GM06990 (cell line): ENCODE measurements around the gene TMEM178B.

ENCODE experiments used
- DNase-seq: peaks from one replicate; pipeline ENCODE4 v3.0.0-alpha.2; 2011; ENCODE audit not compliant: insufficient read length; ENCODE audit errors: extremely low read depth
- H3K27me3 ChIP-seq: replicated peaks from 2 replicates; pipeline ENCODE4 v1.6.0; 2011; ENCODE audit warnings: low read length; ENCODE audit not compliant: control insufficient read depth, insufficient read depth
- H3K36me3 ChIP-seq: 2 replicates; pipeline ENCODE4 v1.5.1; 2011; ENCODE audit warnings: low read length; ENCODE audit not compliant: control insufficient read depth, insufficient read depth
- H3K4me3 ChIP-seq: replicated peaks from 2 replicates; pipeline ENCODE4 v1.5.1; 2011; ENCODE audit warnings: low read depth, mild to moderate bottlenecking, control low read depth, low read length
- CTCF ChIP-seq: IDR thresholded peaks from 2 replicates; pipeline ENCODE4 v1.5.1; 2011; ENCODE audit warnings: low read length, control low read depth, mild to moderate bottlenecking, inconsistent platforms; ENCODE audit not compliant: insufficient read depth, poor library complexity, severe bottlenecking

Gene TMEM178B

GRCh38 chr7:141351175-141351574 lies 277.3 kb downstream of the TMEM178B start:
- TF ChIP-seq CTCF = no peak
- no peak for DNase-seq
- no peaks in the 10 kb centered on the region for H3K36me3 ChIP-seq

GRCh38 chr7:141352955-141353354 lies 279.1 kb downstream of the TMEM178B start:
- Histone ChIP-seq H3K36me3 (no peaks in the 10 kb centered on the region), H3K27me3 (no peaks in the 10 kb centered on the region), H3K4me3 (no peak overlapping the region)
- no peak for TF ChIP-seq CTCF
- no peak for DNase-seq

More at GRCh38 chr7:141351175-141351574, 277.3 kb downstream of the TMEM178B start:
- no peaks in the 10 kb centered on the region for H3K27me3 ChIP-seq
- H3K4me3 ChIP-seq = no peak overlapping the region

- Histone ChIP-seq H3K4me3 (no peak overlapping the region), H3K36me3 (no peaks in the 10 kb centered on the region), H3K27me3 (no peaks in the 10 kb centered on the region)
- DNase-seq = no peak
- no peak for TF ChIP-seq CTCF
These were observed 280.4 kb downstream of the TMEM178B start for GRCh38 chr7:141354251-141354650.

GRCh38 chr7:141355032-141355431 lies 281.2 kb downstream of the TMEM178B start:
- no peak overlapping the region for H3K4me3 ChIP-seq
- H3K27me3 ChIP-seq = no peaks in the 10 kb centered on the region
- TF ChIP-seq CTCF = no peak
- H3K36me3 ChIP-seq = no peaks in the 10 kb centered on the region
- no peak for DNase-seq

- DNase-seq = no peak
- H3K4me3 ChIP-seq = no peak overlapping the region
- no peaks in the 10 kb centered on the region for H3K27me3 ChIP-seq
- TF ChIP-seq CTCF = no peak
- H3K36me3 ChIP-seq = no peaks in the 10 kb centered on the region
These were observed 282.3 kb downstream of the TMEM178B start for GRCh38 chr7:141356161-141356560.

- Histone ChIP-seq H3K27me3 (no peaks in the 10 kb centered on the region; the same call in 1 of the 2 replicates), H3K36me3 (no peaks in the 10 kb centered on the region), H3K4me3 (no peak overlapping the region)
- no peak for TF ChIP-seq CTCF
- DNase-seq = no peak
These were observed 284.5 kb downstream of the TMEM178B start for GRCh38 chr7:141358386-141358785.
